ENCODE data around the gene JSRP1.

Gene JSRP1

DNA sequence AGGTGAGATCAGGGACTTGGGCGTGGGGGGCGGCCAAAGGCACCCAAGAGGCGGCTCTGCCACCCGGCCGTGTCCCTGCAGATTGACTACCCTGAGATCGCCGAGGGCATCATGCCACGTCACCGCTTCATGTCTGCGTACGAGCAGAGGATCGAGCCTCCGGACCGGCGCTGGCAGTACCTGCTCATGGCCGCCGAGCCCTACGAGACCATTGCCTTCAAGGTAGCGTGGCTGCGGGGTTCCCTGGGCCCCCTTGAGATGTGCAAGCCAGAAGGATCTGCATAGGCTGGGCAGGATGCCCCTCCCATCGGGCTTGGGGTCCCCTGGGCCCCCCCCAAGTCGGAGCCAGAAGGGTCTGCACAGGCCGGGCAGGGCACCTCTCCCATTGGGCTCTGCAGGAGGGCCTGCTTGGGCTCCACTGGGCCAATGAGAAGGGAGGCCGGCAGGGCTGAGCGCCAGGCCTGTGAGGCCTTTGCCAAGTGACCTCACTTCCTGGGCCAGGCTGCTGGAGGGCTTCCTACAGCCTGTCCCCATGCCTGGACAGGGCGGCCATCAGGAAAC is 9.3 kb downstream of the JSRP1 start:
- no peaks in the 10 kb centered on the region for H3K4me1 ChIP-seq (ENCODE audit: control insufficient read depth, insufficient read depth, low read length)
- no peak overlapping the region for H3K4me3 ChIP-seq (ENCODE audit: low read depth, low read length)
- TF ChIP-seq ZNF629 (tag by site-specific recombination; IDR thresholded peaks at IDR 0.05) (peak; percentile 14; the same call in 1 of the 2 replicates), ZBTB10 (tag by site-specific recombination; IDR thresholded peaks at IDR 0.05) (peak; percentile 73; the same call in 1 of the 2 replicates), SP2 (tag by site-specific recombination; IDR thresholded peaks at IDR 0.05) (peak; percentile 52), GLIS1 (tag by site-specific recombination; IDR thresholded peaks at IDR 0.05) (peak; percentile 91), ZIC2 (tag by site-specific recombination; IDR thresholded peaks at IDR 0.05) (peak; percentile 10; the same call in 1 of the 2 replicates), PRDM10 (tag by site-specific recombination; IDR thresholded peaks at IDR 0.05) (no peak), ZNF335 (tag by site-specific recombination; conservative IDR thresholded peaks at IDR 0.05) (no peak), ZNF2 (tag by site-specific recombination; IDR thresholded peaks at IDR 0.05) (no peak), ZNF561 (tag by site-specific recombination; IDR thresholded peaks at IDR 0.05; ENCODE audit: borderline replicate concordance) (no peak), ZNF223 (tag by site-specific recombination; IDR thresholded peaks at IDR 0.05) (peak; percentile 72; the same call in 1 of the 2 replicates)
- TF ChIP-seq, protein P1, sequence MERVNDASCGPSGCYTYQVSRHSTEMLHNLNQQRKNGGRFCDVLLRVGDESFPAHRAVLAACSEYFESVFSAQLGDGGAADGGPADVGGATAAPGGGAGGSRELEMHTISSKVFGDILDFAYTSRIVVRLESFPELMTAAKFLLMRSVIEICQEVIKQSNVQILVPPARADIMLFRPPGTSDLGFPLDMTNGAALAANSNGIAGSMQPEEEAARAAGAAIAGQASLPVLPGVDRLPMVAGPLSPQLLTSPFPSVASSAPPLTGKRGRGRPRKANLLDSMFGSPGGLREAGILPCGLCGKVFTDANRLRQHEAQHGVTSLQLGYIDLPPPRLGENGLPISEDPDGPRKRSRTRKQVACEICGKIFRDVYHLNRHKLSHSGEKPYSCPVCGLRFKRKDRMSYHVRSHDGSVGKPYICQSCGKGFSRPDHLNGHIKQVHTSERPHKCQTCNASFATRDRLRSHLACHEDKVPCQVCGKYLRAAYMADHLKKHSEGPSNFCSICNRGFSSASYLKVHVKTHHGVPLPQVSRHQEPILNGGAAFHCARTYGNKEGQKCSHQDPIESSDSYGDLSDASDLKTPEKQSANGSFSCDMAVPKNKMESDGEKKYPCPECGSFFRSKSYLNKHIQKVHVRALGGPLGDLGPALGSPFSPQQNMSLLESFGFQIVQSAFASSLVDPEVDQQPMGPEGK (tag by site-specific recombination; IDR thresholded peaks at IDR 0.05), result peak; percentile 51; the same call in 1 of the 2 replicates
- TF ChIP-seq, protein P2, sequence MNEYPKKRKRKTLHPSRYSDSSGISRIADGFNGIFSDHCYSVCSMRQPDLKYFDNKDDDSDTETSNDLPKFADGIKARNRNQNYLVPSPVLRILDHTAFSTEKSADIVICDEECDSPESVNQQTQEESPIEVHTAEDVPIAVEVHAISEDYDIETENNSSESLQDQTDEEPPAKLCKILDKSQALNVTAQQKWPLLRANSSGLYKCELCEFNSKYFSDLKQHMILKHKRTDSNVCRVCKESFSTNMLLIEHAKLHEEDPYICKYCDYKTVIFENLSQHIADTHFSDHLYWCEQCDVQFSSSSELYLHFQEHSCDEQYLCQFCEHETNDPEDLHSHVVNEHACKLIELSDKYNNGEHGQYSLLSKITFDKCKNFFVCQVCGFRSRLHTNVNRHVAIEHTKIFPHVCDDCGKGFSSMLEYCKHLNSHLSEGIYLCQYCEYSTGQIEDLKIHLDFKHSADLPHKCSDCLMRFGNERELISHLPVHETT (tag by site-specific recombination; IDR thresholded peaks at IDR 0.05), result no peak
- no peaks in the 10 kb centered on the region for H3K9me3 ChIP-seq (ENCODE audit: control insufficient read depth, insufficient read depth, low read depth, low read length)
- POLR2A ChIA-PET, result no interaction called here
- peaks cover 10 to 71% of the 10 kb centered on the region in 2 experiments for H3K36me3 ChIP-seq (ENCODE audit: control insufficient read depth in 2 of 2, insufficient read depth in 1 of 2, low read length in 2 of 2)
- H3K27ac ChIP-seq (ENCODE audit: extremely low read depth, low read depth, low read length), result 0 out of 2 replicates have a peak overlapping the region, but pooled peaks have one; percentile 16
- CTCF ChIA-PET, result no interaction called here

DNA sequence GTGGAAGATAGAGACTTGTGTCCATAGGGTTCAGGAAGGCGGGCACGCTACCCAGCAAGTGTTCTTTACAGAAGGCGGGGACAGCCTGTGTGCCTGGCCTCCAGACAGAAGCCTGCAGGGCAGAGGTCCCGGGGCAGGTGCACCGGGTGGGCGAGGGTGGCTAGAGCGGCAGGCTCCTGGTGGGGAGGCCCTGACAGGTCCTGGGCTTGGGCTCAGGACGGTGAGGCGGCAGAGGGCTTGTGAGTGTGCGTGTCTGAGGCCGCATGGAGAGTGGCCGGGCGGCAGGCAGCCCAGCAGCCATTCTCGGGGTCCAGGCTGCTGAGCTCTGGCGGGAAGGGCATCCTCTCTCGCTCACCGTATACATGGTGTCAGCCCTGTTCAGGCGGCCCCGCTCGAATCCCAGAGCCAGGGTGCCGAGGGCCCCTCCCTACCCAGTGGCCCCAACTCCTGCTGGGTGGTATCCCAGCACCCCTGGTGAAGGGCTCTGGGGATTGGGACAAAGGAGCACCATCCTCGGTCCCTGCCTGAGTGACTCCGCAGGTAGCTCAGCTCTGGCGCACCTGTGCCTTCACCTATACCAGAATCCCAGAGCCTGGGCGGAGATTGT is 10.1 kb downstream of the JSRP1 start:
- Histone ChIP-seq H3K4me1 (ENCODE audit: control insufficient read depth, insufficient read depth, low read length) (no peaks in the 10 kb centered on the region), H3K4me3 (ENCODE audit: low read depth, low read length) (no peak overlapping the region), H3K27ac (ENCODE audit: extremely low read depth, low read depth, low read length) (no peak overlapping the region), H3K36me3 (ENCODE audit: control insufficient read depth in 2 of 2, insufficient read depth in 1 of 2, low read length in 2 of 2) (peaks cover 10 to 79% of the 10 kb centered on the region in 2 experiments), H3K9me3 (ENCODE audit: control insufficient read depth, insufficient read depth, low read depth, low read length) (no peaks in the 10 kb centered on the region)
- ChIA-PET CTCF (interaction anchor here (0.6 to 1.4 kb wide), 2 partner anchors 90 to 91 kb away, joined by 3 read pairs; no protein-coding TSS in a partner anchor), POLR2A (no interaction called here)
- TF ChIP-seq TCF7L2 (IDR thresholded peaks at IDR 0.05; ENCODE audit: borderline replicate concordance, low read depth, low read length), result no peak
- TF ChIP-seq ZNF19 (tag by site-specific recombination; IDR thresholded peaks at IDR 0.05; ENCODE audit: low read depth), result no peak
- no peak for TF ChIP-seq ZNF214 (tag by site-specific recombination; IDR thresholded peaks at IDR 0.05; ENCODE audit: borderline replicate concordance)
- TF ChIP-seq SCRT1 (tag by site-specific recombination; IDR thresholded peaks at IDR 0.05; ENCODE audit: borderline replicate concordance), result no peak
- no peak for TF ChIP-seq KLF9 (tag by site-specific recombination; IDR thresholded peaks at IDR 0.05; ENCODE audit: low read depth)
- TF ChIP-seq ZNF600 (tag by site-specific recombination; IDR thresholded peaks at IDR 0.05), result no peak
- no peak for TF ChIP-seq CTCF (tag by site-specific recombination; IDR thresholded peaks at IDR 0.05)
- TF ChIP-seq ZEB2 (tag by site-specific recombination; IDR thresholded peaks at IDR 0.05), result no peak
- TF ChIP-seq KLF16 (tag by site-specific recombination; IDR thresholded peaks at IDR 0.05), result no peak
- no peak for TF ChIP-seq SALL2 (tag by site-specific recombination; IDR thresholded peaks at IDR 0.05; ENCODE audit: borderline replicate concordance)

All from HEK293 (cell line).